ENCODE data around the gene METTL25.

METTL25 gene

GRCh38 chr12:82461836-82462235, 103.5 kb downstream of the METTL25 start:
- Histone ChIP-seq H3K27ac (ENCODE audit: low read depth, low read length) (no peak overlapping the region), H3K4me3 (ENCODE audit: low read depth, low read length) (no peak overlapping the region)

GRCh38 chr12:82468563-82468962, 110.2 kb downstream of the METTL25 start:
- no peak overlapping the region for H3K4me3 ChIP-seq (ENCODE audit: low read depth, low read length)
- H3K4me1 ChIP-seq (ENCODE audit: control insufficient read depth, insufficient read depth, low read length) = no peaks in the 10 kb centered on the region
- no peaks in the 10 kb centered on the region for H3K27me3 ChIP-seq (ENCODE audit: control insufficient read depth, insufficient read depth, low read length)
- no peaks in the 10 kb centered on the region for H3K36me3 ChIP-seq (ENCODE audit: control insufficient read depth, insufficient read depth, low read length)
- H3K9me3 ChIP-seq (ENCODE audit: control insufficient read depth, insufficient read depth, low read length) = no peaks in the 10 kb centered on the region
- H3K9ac ChIP-seq (ENCODE audit: low read depth, low read length) = no peak overlapping the region
- no peak overlapping the region for H3K27ac ChIP-seq (ENCODE audit: low read depth, low read length)

More at GRCh38 chr12:82461836-82462235, 103.5 kb downstream of the METTL25 start:
- no peak overlapping the region for H3K9ac ChIP-seq (ENCODE audit: low read depth, low read length)
- H3K36me3 ChIP-seq (ENCODE audit: control insufficient read depth, insufficient read depth, low read length) = no peaks in the 10 kb centered on the region
- H3K9me3 ChIP-seq (ENCODE audit: control insufficient read depth, insufficient read depth, low read length) = no peaks in the 10 kb centered on the region
- H3K4me1 ChIP-seq (ENCODE audit: control insufficient read depth, insufficient read depth, low read length) = no peaks in the 10 kb centered on the region
- H3K27me3 ChIP-seq (ENCODE audit: control insufficient read depth, insufficient read depth, low read length) = no peaks in the 10 kb centered on the region

- Histone ChIP-seq H3K4me3 (ENCODE audit: low read depth, low read length) (no peak overlapping the region), H3K27ac (ENCODE audit: low read depth, low read length) (no peak overlapping the region), H3K9ac (ENCODE audit: low read depth, low read length) (no peak overlapping the region), H3K36me3 (ENCODE audit: control insufficient read depth, insufficient read depth, low read length) (no peaks in the 10 kb centered on the region), H3K4me1 (ENCODE audit: control insufficient read depth, insufficient read depth, low read length) (no peaks in the 10 kb centered on the region), H3K9me3 (ENCODE audit: control insufficient read depth, insufficient read depth, low read length) (no peaks in the 10 kb centered on the region), H3K27me3 (ENCODE audit: control insufficient read depth, insufficient read depth, low read length) (no peaks in the 10 kb centered on the region)
Measured at GRCh38 chr12:82470906-82471512, 112.7 kb downstream of the METTL25 start.

GRCh38 chr12:82473111-82473754, 114.9 kb downstream of the METTL25 start:
- Histone ChIP-seq H3K4me1 (ENCODE audit: control insufficient read depth, insufficient read depth, low read length) (no peaks in the 10 kb centered on the region), H3K27ac (ENCODE audit: low read depth, low read length) (no peak overlapping the region), H3K27me3 (ENCODE audit: control insufficient read depth, insufficient read depth, low read length) (no peaks in the 10 kb centered on the region), H3K4me3 (ENCODE audit: low read depth, low read length) (no peak overlapping the region), H3K9me3 (ENCODE audit: control insufficient read depth, insufficient read depth, low read length) (no peaks in the 10 kb centered on the region), H3K9ac (ENCODE audit: low read depth, low read length) (no peak overlapping the region), H3K36me3 (ENCODE audit: control insufficient read depth, insufficient read depth, low read length) (no peaks in the 10 kb centered on the region)

GRCh38 chr12:82474181-82474797, 116.0 kb downstream of the METTL25 start:
- H3K4me1 ChIP-seq (ENCODE audit: control insufficient read depth, insufficient read depth, low read length) = peaks cover 2% of the 10 kb centered on the region

GRCh38 chr12:82474798-82475184, 116.5 kb downstream of the METTL25 start:
- H3K4me3 ChIP-seq (ENCODE audit: low read depth, low read length) = no peak overlapping the region
- no peak overlapping the region for H3K27ac ChIP-seq (ENCODE audit: low read depth, low read length)
- H3K9ac ChIP-seq (ENCODE audit: low read depth, low read length) = no peak overlapping the region

More at GRCh38 chr12:82474181-82474797, 116.0 kb downstream of the METTL25 start:
- Histone ChIP-seq H3K36me3 (ENCODE audit: control insufficient read depth, insufficient read depth, low read length) (no peaks in the 10 kb centered on the region), H3K27ac (ENCODE audit: low read depth, low read length) (no peak overlapping the region), H3K9ac (ENCODE audit: low read depth, low read length) (no peak overlapping the region), H3K4me3 (ENCODE audit: low read depth, low read length) (no peak overlapping the region), H3K9me3 (ENCODE audit: control insufficient read depth, insufficient read depth, low read length) (no peaks in the 10 kb centered on the region), H3K27me3 (ENCODE audit: control insufficient read depth, insufficient read depth, low read length) (no peaks in the 10 kb centered on the region)

GRCh38 chr12:82475211-82475610, 116.9 kb downstream of the METTL25 start:
- H3K4me3 ChIP-seq (ENCODE audit: low read depth, low read length) = no peak overlapping the region
- H3K9me3 ChIP-seq (ENCODE audit: control insufficient read depth, insufficient read depth, low read length) = no peaks in the 10 kb centered on the region
- no peaks in the 10 kb centered on the region for H3K36me3 ChIP-seq (ENCODE audit: control insufficient read depth, insufficient read depth, low read length)
- H3K27me3 ChIP-seq (ENCODE audit: control insufficient read depth, insufficient read depth, low read length) = no peaks in the 10 kb centered on the region
- H3K27ac ChIP-seq (ENCODE audit: low read depth, low read length) = no peak overlapping the region
- peaks cover 9% of the 10 kb centered on the region for H3K4me1 ChIP-seq (ENCODE audit: control insufficient read depth, insufficient read depth, low read length)
- no peak overlapping the region for H3K9ac ChIP-seq (ENCODE audit: low read depth, low read length)

More at GRCh38 chr12:82474798-82475184, 116.5 kb downstream of the METTL25 start:
- Histone ChIP-seq H3K4me1 (ENCODE audit: control insufficient read depth, insufficient read depth, low read length) (peaks cover 7% of the 10 kb centered on the region), H3K9me3 (ENCODE audit: control insufficient read depth, insufficient read depth, low read length) (no peaks in the 10 kb centered on the region), H3K27me3 (ENCODE audit: control insufficient read depth, insufficient read depth, low read length) (no peaks in the 10 kb centered on the region), H3K36me3 (ENCODE audit: control insufficient read depth, insufficient read depth, low read length) (no peaks in the 10 kb centered on the region)

GRCh38 chr12:82476511-82476910, 118.2 kb downstream of the METTL25 start:
- H3K27me3 ChIP-seq (ENCODE audit: control insufficient read depth, insufficient read depth, low read length) = no peaks in the 10 kb centered on the region

GRCh38 chr12:82479511-82479910, 121.2 kb downstream of the METTL25 start:
- H3K27me3 ChIP-seq (ENCODE audit: control insufficient read depth, insufficient read depth, low read length) = no peaks in the 10 kb centered on the region
- H3K9me3 ChIP-seq (ENCODE audit: control insufficient read depth, insufficient read depth, low read length) = no peaks in the 10 kb centered on the region
- H3K9ac ChIP-seq (ENCODE audit: low read depth, low read length) = no peak overlapping the region
- peaks cover 9% of the 10 kb centered on the region for H3K4me1 ChIP-seq (ENCODE audit: control insufficient read depth, insufficient read depth, low read length)
- no peaks in the 10 kb centered on the region for H3K36me3 ChIP-seq (ENCODE audit: control insufficient read depth, insufficient read depth, low read length)
- H3K4me3 ChIP-seq (ENCODE audit: low read depth, low read length) = no peak overlapping the region
- no peak overlapping the region for H3K27ac ChIP-seq (ENCODE audit: low read depth, low read length)

More at GRCh38 chr12:82476511-82476910, 118.2 kb downstream of the METTL25 start:
- no peaks in the 10 kb centered on the region for H3K36me3 ChIP-seq (ENCODE audit: control insufficient read depth, insufficient read depth, low read length)
- H3K9ac ChIP-seq (ENCODE audit: low read depth, low read length) = no peak overlapping the region
- peaks cover 9% of the 10 kb centered on the region for H3K4me1 ChIP-seq (ENCODE audit: control insufficient read depth, insufficient read depth, low read length)
- no peak overlapping the region for H3K4me3 ChIP-seq (ENCODE audit: low read depth, low read length)
- no peak overlapping the region for H3K27ac ChIP-seq (ENCODE audit: low read depth, low read length)
- no peaks in the 10 kb centered on the region for H3K9me3 ChIP-seq (ENCODE audit: control insufficient read depth, insufficient read depth, low read length)

GRCh38 chr12:82480606-82481005, 122.3 kb downstream of the METTL25 start:
- Histone ChIP-seq H3K4me3 (ENCODE audit: low read depth, low read length) (no peak overlapping the region), H3K4me1 (ENCODE audit: control insufficient read depth, insufficient read depth, low read length) (peaks cover 9% of the 10 kb centered on the region), H3K9ac (ENCODE audit: low read depth, low read length) (no peak overlapping the region), H3K27ac (ENCODE audit: low read depth, low read length) (no peak overlapping the region), H3K36me3 (ENCODE audit: control insufficient read depth, insufficient read depth, low read length) (no peaks in the 10 kb centered on the region), H3K27me3 (ENCODE audit: control insufficient read depth, insufficient read depth, low read length) (no peaks in the 10 kb centered on the region), H3K9me3 (ENCODE audit: control insufficient read depth, insufficient read depth, low read length) (no peaks in the 10 kb centered on the region)

GRCh38 chr12:82481954-82482353, 123.6 kb downstream of the METTL25 start:
- no peaks in the 10 kb centered on the region for H3K27me3 ChIP-seq (ENCODE audit: control insufficient read depth, insufficient read depth, low read length)
- H3K4me1 ChIP-seq (ENCODE audit: control insufficient read depth, insufficient read depth, low read length) = peaks cover 9% of the 10 kb centered on the region
- no peak overlapping the region for H3K4me3 ChIP-seq (ENCODE audit: low read depth, low read length)
- H3K36me3 ChIP-seq (ENCODE audit: control insufficient read depth, insufficient read depth, low read length) = no peaks in the 10 kb centered on the region
- no peak overlapping the region for H3K27ac ChIP-seq (ENCODE audit: low read depth, low read length)
- no peaks in the 10 kb centered on the region for H3K9me3 ChIP-seq (ENCODE audit: control insufficient read depth, insufficient read depth, low read length)
- no peak overlapping the region for H3K9ac ChIP-seq (ENCODE audit: low read depth, low read length)
